NCI-H2107 treated with DMSO at 0.1 percent for 48 hours (cell line): ENCODE results near the gene EPC1.
A peak's percentile ranks its signal among the peaks of the same experiment; 100 is the strongest.
"Not testable (repeated sequence)": the region's sequence is repeated elsewhere in the genome, so short reads cannot be mapped to it uniquely, and the experiment has no call there.

Experiments
- DNase-seq: peaks from one replicate; lab custom pipeline; 2025; ENCODE audit not compliant: unreplicated experiment; lab: John Stamatoyannopoulos, UW

The EPC1 gene, protein sequence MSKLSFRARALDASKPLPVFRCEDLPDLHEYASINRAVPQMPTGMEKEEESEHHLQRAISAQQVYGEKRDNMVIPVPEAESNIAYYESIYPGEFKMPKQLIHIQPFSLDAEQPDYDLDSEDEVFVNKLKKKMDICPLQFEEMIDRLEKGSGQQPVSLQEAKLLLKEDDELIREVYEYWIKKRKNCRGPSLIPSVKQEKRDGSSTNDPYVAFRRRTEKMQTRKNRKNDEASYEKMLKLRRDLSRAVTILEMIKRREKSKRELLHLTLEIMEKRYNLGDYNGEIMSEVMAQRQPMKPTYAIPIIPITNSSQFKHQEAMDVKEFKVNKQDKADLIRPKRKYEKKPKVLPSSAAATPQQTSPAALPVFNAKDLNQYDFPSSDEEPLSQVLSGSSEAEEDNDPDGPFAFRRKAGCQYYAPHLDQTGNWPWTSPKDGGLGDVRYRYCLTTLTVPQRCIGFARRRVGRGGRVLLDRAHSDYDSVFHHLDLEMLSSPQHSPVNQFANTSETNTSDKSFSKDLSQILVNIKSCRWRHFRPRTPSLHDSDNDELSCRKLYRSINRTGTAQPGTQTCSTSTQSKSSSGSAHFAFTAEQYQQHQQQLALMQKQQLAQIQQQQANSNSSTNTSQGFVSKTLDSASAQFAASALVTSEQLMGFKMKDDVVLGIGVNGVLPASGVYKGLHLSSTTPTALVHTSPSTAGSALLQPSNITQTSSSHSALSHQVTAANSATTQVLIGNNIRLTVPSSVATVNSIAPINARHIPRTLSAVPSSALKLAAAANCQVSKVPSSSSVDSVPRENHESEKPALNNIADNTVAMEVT

DNA sequence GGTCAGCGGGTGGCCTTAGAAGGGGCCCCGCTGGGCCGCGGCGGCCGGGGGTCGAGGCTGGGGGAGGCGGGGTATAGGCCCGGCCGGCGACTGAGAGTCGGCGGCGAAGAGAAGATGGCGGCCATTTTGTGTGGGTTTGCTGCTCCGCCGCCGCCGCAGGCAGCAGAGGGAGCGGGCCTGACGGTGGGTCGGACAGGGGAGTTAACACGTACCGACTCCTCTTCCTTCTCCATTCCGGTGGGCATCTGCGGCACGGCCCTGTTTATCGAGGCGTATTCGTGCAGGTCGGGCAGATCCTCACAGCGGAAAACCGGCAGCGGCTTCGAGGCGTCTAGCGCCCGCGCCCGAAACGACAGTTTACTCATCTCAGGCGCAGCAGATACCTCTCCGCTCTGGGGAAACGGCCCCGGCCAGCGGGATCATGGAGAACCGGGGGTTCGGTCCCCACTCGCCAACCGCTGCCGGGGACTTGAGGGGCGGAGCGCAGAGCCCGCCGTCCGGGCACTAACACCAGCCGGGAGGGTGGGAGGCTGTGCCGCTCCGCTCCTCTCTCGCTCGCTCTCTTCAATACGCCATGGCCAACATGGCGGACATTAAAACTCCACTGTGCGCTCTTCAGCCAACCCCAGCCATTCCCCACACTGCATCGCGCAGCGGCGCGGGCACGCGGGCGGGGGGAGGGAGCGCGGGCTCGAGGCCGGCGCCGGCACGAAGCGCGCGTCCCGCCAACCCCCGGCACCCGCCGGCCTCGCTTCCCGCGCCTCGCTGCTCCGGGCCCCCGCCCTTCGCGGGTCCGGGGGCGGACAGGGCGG lies at the start of gene EPC1:
EPC1 (minus strand) TSS at position 608 of the 812 bp plus-strand sequence; CDS start at position 365, 243 bp downstream.
- DNase-seq = peak; percentile 41

DNA sequence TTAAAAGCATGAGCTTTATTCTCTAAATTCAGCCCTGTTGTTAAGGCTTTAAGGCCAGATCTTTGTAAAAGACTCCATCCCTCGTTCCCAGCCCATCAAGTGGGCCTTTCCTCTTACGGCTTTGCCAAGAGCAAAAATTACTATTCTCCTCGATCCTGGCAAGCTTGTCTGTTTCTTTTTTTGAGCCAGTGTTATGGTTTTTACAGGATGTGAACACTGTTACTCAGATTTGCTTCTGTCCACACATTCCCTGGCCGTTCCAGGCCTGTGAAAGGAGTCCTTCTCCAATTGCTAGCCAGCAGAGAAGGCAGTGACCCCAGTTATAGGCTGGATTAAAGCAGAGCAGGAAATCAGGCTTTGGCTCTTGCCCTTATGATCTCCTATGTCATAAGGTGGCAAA lies 47.0 kb upstream of the EPC1 start:
- DNase-seq = no peak

DNA sequence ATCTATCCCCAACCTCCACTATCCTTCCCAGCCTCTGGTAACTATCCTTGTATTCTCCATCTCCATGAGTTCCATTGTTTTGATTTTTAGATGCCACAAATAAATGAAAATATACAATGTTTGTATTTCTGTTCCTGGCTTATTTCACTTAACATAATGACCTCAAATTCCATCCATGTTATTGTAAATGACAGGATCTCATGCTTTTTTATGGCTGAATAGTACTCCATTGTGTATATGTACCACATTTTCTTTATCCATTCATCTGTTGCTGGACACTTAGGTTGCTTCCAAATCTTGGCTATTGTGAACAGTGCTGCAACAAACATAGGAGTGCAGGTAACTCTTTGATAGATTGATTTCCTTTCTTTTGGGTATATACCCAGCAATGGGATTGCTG lies 45.3 kb upstream of the EPC1 start:
- DNase-seq = not testable (repeated sequence)

DNA sequence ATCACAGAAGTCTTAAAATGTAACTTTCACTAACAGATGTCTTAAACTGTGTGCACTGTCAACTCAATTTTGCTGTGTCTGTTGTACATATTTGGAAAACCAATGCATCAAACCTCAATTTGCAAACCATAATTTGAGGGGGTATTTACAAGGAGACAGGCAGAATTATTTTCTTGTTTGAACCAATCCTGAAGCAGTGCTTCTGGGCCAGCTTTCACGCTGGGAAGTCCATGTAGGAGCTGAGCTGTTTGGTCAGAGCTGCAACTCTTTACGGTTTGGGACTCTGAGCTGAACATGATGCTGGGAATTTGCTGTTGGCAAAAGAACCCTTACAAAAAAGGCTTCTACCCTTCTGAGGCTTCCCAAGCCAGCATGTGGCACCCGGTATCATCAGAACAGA lies 43.2 kb upstream of the EPC1 start:
- no peak for DNase-seq

DNA sequence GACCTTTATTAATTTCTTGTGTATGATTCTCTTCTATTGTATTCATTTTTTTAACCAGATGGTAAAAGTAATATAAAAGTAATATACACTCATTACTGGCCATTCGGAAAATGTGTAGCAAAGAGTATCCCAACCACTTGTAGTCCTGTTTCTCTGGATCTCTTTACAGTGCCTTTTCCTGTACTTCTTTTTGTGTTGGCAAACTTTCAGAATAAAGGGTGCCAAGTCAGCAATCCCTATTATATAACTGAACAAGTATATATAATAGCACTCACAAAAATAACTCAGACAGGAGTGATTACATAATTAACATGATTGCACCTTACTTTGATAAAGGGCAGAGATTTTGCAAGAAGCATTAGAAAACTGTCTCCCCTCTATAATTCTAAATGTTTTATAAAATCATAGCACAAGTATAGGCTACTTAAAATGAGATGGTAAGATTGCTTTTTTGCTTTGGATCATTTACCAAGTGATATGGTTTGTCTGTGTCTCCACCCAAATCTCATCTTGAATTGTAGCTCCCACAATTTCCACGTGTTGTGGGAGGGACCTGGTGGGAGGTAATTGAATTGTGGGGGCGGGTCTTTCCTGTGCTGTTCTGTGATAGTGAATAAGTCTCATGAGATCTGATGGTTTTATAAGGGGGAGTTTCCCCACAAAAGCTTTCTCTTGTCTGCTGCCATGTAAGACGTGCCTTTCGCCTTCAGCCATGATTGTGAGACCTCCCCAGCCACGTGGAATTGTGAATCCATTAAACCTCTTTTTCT lies 41.5 kb upstream of the EPC1 start:
- no peak for DNase-seq

DNA sequence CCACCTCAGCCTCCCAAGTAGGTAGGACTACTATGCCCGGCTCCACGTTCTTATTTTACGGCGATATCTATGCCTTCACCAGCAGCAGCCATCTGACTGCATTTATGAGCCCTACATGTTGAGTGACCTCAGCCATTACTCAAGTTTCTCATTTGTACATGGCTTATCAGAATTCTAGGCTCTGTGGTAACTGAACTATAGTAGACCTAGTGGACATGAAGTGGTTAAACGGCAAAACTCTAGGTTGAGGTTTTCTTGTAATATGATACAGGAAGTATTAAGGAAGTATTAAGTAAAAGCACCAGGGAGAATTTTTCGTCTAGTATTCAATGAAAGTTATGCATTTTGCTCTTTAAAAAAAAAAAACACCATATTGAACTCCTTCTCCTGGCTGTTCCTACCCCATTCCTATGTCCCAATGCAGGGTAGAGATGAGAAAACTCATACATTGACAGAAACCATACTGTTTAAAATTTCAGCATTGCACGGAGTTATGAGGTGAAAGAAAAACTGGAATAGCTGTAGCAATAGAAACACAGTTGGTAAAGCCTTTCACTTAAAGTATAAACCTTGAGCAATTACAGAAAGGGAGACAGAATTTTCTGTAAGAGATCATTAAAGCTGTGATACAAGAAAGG lies 39.8 kb upstream of the EPC1 start:
- DNase-seq = no peak

DNA sequence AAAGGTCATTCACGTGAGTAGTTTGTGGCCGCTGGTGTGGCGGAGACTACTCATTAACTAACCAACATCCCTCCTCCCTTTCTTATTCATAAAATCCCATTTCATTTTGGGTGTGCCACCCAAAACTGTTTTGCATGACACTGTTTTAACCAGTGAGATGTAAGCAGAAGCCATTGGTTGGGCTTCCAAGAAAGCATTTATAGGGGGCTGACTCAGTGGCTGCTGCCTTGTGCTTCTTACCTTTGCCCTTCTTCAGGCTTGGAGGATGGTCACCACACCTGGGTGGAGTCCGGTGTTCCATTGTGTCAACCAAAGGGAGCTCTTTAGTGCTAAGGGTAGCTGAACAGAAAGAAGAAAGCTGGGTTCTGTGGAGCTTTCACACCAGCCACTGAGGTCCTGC lies 37.2 kb upstream of the EPC1 start:
- no peak for DNase-seq

DNA sequence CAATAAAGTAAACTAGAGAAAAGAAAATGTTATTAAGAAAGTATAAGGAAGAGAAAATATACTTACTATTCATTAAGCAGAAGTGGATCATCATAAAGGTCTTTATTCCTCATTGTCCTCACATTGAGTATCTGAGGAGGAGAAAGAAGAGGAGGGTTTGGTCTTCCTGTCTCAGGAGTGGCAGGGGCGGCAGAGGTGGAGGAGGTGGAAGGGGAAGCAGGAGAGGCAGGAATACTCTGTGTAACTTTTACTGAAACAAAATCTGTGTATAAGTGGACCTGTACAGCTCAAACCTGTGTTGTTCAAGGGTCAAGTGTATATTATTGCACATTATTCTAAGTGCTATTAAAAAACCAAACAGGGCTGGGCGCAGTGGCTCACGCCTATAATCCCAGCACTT lies 34.2 kb upstream of the EPC1 start:
- DNase-seq = no peak

DNA sequence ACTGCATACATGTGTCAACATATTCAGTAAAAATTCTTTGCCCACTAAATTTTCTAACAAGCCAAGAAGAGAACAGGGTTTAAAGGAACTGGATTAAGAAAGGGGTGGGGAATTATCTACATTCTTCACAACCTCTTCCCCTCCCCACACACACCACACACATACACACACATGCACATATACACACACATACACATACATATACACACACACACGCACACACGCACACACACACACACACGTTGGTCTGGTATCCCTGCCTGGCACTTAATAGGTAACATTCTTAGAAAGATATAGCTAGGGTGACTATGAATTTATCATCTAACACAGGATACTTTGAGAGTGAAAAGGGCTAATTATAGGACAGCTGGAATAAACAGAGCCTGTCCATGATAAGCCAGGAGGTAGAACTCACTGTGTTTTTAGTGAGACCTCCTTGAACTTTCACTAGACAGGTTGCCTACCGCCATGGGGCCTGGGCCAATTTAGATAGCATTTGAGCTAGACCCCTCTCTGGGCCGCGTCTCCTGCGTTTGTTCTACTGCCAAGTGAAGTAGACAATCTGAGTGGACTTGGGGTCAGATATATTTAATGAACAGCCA lies 33.1 kb upstream of the EPC1 start:
- DNase-seq = peak; percentile 45

DNA sequence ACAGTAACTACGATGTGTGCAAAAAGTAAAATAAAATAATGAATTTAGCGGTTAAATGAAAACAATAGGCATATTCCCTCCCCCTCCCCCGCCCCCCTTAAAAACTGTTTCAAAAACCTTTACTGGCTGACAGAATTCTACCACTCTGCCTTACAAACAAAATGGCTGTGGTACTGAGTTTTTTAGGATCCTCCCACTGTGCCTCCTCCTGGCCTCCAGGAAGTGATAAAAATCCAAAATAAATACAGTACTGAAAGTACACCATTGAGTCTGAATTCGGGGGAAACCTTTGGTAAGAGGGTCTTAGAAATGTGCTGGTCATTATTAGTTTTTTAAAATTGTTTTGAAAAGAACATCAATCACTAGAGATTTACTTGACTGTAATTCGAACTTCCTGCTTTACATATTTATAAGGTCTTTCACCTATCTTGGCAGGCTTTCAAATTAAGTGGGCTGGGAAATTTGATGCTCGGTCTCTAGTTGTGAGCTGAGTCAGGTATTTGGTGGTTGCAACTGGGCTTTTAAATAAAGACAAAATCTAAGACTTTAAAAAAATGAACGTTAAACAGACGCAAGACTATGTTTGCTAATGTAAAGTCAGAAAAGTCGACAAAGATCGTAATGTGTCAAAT lies 32.5 kb upstream of the EPC1 start:
- peak; percentile 95 for DNase-seq

DNA sequence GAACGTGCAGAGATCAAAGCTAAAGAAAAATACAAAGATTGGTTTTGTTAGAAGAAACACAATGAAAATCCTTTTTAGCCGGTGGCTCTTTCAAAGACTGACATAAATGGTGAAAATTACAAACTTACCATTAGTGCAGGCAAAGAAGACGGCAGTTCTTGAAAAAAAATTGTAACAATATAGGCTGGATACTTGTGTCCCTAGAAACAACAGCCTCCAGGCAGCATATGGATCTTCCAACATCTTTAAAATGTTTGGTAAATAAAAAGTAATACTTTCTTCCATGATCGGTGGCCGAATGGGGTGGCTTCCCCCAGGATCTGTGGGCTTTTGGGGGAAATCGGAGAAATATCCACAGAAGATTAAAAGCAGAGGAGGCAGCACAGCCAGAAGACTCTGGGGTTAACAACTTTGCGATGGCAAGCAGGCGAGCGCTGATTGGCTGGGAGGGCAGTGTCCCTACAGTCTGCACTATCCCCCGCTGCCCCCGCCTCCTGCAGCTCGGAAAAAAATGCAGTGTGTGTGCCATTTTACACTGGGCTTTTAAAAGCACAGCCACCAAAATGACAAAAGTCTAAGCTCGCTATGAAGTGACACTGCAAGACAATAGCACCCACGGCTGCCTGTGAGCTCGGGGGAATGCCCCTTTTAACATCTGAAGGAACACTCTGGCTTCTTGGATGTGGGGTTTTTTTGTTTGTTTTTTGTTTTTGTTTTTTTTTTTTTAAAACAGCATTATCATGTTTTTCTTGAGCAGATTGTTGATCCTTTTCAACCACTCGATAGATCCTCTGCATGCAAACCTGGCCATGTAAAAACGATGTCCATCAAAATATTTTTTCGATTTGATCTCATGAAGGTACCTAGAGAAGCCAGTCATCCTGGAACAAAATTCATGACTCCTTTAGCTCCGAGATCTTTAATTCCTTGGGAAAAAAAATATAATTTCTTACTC lies 31.7 kb upstream of the EPC1 start:
- peak; percentile 69 for DNase-seq

DNA sequence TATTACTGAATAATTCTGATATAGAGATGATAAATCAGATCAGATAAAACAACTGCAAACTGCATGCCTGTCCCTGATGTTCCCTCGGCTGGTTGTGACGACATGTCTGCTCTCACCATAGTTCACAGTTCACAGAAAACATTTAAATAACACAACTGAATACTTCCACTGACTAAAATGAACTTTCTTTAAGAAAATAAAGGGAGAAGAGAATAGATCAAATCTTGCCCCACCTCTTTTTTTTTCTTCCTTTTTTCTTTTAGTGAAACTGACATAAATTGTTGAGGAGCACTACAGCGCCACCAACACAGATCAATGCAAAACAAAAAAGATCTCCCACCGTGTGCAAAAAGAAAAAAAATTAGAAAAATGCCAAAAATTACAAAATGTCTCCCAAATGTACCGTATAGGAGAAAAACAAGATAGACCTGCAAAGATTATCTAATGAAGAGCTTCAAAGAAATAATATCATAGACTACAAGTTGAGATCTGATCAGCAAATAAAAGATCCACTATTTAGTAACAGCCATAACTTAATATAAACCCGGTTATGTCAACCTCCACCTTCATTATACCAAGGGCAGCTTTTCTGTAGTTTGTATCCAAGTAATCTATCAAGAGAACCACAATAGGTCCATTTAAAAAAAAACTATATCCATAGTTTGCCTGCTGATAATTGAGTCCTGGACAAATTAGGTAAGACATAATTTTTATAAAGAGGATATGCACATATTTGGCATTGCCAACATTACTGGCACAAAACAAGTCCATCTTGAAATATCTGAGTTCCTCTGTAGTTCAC lies 30.7 kb upstream of the EPC1 start:
- peak; percentile 64 for DNase-seq

DNA sequence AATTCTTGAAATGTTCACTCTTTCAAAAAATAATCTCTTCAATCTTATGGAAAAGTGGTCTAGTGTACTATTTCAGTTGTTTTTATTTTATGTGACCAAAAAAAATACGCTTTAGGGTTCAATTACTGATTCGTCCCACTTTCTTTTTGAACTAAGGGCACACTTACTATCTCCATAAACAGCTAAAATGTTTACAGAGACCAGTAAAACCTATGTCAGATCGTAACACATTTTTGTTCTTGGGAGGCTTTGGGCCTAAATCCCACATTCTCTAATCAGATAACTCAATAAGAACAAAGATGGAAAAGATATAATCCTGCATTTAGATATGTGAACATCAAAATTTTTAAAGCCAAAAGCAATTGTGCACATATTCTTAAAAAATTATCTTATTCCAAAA lies 29.8 kb upstream of the EPC1 start:
- DNase-seq = no peak

DNA sequence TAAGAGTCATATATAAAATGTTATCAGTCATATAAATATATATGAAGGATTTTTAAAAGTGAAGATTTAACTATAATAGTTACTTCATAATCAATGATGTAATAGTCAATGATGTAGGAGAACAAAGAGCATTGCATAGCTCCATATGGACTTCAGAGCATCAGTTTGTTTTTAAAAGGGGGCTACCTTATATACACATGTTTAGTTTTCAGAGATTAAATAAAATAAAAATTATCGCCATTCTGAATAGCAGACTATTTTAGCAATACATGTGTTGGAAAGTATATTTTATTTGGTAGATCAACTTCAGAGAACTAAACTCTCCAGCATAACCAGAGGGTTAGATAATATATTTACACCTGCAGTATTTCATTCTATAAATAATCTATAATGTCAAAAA lies 29.1 kb upstream of the EPC1 start:
- no peak for DNase-seq

DNA sequence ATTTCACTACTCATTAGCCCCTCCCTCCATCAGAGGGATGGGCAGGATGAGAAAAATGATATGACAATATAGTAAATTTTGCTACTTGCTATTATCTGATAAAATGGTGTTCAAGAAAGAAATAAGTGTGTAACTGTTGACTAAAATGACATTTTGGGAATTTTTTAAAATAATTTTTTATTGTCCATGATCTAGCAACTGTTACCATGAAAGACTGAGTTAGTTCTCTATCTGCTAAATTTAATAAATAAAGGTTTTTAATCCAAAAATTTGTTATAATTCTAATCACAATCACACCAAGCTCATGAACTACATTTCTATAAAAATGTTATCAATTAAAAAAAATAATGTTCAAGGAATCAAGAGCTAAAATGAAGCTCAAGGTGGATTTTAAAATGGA lies 28.7 kb upstream of the EPC1 start:
- DNase-seq = no peak

DNA sequence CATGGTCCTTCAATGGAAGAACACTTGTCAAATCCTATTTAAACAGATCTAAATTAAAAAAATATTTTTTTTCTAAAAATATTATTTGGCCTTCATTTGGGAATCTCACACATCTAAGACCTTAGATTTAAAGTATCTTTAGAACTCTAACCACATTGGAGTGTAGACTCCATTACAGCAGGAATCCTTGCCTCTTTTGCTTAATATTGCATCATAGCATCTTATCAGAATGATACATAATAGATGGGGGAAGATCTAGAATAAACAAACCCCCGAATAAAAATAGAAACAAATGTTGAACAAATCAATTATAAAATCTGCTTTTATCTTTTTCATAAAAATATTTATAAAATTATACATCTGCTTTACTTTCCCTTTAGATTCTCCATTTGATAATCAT lies 27.6 kb upstream of the EPC1 start:
- no peak for DNase-seq

DNA sequence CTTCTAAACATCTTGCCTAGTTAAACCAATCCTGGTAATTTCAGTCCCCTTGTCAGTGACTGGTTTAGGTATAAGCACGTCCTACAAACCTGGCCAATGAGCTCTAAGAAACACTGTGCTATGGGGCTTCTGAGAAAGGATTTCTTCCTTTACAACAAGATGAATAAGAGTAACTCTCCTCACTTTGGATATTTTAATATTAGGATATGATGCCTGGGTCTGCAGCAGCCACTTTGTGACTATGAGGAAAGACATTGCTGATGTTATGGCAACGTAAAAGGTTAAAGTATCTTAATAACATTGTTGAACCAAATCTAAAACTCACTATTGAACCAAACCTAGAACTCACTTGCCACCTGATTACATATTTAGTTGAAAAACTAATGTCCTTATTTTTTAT lies 26.5 kb upstream of the EPC1 start:
- no peak for DNase-seq
